Breast epithelium (tissue), 3 donors: Measurements from ENCODE around the gene BCL11B.

Source experiments
- CTCF ChIP-seq, 3 donors: fragments of 450-650 bp; IDR thresholded peaks; one replicate each; pipeline ENCODE4 v1.5.1; 2016 to 2017; ENCODE audit warnings: antibody characterized with exemption in 3 of 3, mild to moderate bottlenecking in 3 of 3, moderate library complexity in 3 of 3
- POLR2A ChIP-seq: fragments of 450-650 bp; IDR thresholded peaks from one replicate; pipeline ENCODE4 v1.6.1; 2016; ENCODE audit warnings: antibody characterized with exemption, mild to moderate bottlenecking, moderate library complexity
- POLR2AphosphoS5 ChIP-seq, 3 donors: sonication (generic); formaldehyde crosslinking; IDR thresholded peaks; one replicate each; pipeline ENCODE4 v1.6.1; 2017; ENCODE audit warnings: antibody characterized with exemption in 3 of 3

- TF ChIP-seq CTCF (IDR thresholded peaks at IDR 0.05) (no peak), POLR2AphosphoS5 (IDR thresholded peaks at IDR 0.05) (no peak), POLR2A (no peak)
Observed at GRCh38 chr14:99316281-99317163, 44.5 kb upstream of the BCL11B start.
